Measurements from ENCODE around the gene NOC4L.

DNA sequence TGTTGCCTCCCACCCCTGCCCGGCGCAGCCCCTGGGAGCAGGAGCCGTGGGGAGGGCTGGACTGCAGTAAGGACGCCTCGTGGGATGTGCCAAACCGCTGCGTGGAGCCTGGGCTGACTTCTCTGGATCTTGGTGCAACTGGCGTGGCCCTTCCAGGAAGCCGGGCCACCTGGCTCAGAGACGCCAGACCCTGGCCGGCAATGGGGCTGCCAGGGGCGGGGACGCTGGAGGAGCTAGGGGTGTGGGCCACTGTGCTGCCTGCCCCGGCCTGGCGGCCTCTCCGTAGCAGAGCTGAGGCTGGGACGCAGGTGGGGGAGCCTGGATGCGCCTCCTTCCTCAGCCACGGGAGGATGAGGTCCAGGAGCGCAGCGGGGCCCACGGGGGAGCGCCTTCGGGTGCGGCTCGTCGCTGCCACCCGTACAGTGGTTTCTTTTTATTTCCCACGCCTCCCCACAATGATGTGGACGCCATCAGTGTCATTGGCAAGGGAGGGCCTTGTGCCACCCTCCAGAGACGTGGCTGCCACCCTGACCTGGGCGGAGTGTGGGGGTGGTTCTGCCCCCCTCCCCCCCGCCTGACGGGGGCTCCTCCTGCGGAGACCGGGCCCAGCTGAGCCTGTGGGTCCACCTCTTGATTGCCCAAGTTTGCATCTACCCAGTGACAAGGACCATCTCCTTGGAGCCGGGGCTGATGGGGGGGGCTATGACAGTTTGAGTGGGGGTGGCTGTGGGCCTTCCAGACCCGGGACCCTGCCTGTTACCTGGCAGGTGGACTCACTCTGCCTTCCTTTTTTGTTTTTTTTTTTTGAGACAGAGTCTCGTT lies 11.4 kb upstream of the NOC4L start:
- TF ChIP-seq, protein P1, sequence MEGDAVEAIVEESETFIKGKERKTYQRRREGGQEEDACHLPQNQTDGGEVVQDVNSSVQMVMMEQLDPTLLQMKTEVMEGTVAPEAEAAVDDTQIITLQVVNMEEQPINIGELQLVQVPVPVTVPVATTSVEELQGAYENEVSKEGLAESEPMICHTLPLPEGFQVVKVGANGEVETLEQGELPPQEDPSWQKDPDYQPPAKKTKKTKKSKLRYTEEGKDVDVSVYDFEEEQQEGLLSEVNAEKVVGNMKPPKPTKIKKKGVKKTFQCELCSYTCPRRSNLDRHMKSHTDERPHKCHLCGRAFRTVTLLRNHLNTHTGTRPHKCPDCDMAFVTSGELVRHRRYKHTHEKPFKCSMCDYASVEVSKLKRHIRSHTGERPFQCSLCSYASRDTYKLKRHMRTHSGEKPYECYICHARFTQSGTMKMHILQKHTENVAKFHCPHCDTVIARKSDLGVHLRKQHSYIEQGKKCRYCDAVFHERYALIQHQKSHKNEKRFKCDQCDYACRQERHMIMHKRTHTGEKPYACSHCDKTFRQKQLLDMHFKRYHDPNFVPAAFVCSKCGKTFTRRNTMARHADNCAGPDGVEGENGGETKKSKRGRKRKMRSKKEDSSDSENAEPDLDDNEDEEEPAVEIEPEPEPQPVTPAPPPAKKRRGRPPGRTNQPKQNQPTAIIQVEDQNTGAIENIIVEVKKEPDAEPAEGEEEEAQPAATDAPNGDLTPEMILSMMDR (conservative IDR thresholded peaks at IDR 0.05; ENCODE audit: low read depth in 2 of 2): no peak
- no peak for TF ChIP-seq ZNF462 (CRISPR knock-in tag; IDR thresholded peaks at IDR 0.05)
- TF ChIP-seq EZH2 (IDR thresholded peaks at IDR 0.05; ENCODE audit: low read depth, unreplicated experiment): no peak
- TF ChIP-seq POLR2AphosphoS5 (IDR thresholded peaks at IDR 0.05; ENCODE audit: low read depth): no peak
- TF ChIP-seq REST (IDR thresholded peaks at IDR 0.05; ENCODE audit: unreplicated experiment): no peak
- no peak for TF ChIP-seq NANOG (IDR thresholded peaks at IDR 0.05; ENCODE audit: borderline replicate concordance)
- no peak for TF ChIP-seq JUNB (IDR thresholded peaks at IDR 0.05; ENCODE audit: unreplicated experiment)
- TF ChIP-seq CREB1 (CRISPR knock-in tag; IDR thresholded peaks at IDR 0.05; ENCODE audit: low read depth): no peak
- TF ChIP-seq ZNF331 (CRISPR knock-in tag; IDR thresholded peaks at IDR 0.05; ENCODE audit: low read depth): no peak
- no peak for TF ChIP-seq EZH2phosphoT487 (IDR thresholded peaks at IDR 0.05; ENCODE audit: unreplicated experiment)
- TF ChIP-seq ZNF114 (CRISPR knock-in tag; IDR thresholded peaks at IDR 0.05): no peak
- TF ChIP-seq, protein P2, sequence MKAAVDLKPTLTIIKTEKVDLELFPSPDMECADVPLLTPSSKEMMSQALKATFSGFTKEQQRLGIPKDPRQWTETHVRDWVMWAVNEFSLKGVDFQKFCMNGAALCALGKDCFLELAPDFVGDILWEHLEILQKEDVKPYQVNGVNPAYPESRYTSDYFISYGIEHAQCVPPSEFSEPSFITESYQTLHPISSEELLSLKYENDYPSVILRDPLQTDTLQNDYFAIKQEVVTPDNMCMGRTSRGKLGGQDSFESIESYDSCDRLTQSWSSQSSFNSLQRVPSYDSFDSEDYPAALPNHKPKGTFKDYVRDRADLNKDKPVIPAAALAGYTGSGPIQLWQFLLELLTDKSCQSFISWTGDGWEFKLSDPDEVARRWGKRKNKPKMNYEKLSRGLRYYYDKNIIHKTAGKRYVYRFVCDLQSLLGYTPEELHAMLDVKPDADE (IDR thresholded peaks at IDR 0.05): no peak
- TF ChIP-seq STAT1 (IDR thresholded peaks at IDR 0.05; ENCODE audit: unreplicated experiment): no peak

Data from GM23338 (cell line).